ENCODE results near the gene TUBGCP6.
"Not testable (repeated sequence)": the region's sequence is repeated elsewhere in the genome, so short reads cannot be mapped to it uniquely, and the experiment has no call there.

The TUBGCP6 gene

GRCh38 chr22:50179937-50180726 lies 64.7 kb downstream of the TUBGCP6 start:
- DNase-seq, result no peak

- no peak for DNase-seq
Measured at GRCh38 chr22:50178871-50179869, 65.7 kb downstream of the TUBGCP6 start.

DNA sequence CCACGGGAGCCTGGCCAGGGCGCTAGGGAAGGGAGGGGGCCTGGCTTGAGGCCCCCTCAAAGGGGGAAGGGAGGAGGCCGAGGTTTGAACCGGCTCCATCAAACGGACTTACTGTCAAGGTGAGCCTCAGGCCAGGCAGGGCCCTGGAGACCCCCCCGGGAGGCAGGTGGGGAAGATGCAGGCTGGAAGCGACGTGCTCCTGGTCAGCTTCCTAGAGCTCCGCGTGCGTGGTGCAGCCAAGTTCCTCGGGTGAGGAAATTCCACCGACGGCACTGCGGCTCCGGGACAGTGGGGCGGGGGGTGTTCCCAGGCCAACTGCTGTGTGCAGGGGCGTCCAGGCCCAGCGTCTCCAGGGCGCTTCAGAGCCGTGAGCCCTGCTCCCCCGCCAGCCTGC lies 66.4 kb downstream of the TUBGCP6 start:
- DNase-seq, result no peak

- no peak for DNase-seq
Measured at GRCh38 chr22:50177537-50178470, 67.0 kb downstream of the TUBGCP6 start.

GRCh38 chr22:50176850-50177536 lies 67.8 kb downstream of the TUBGCP6 start:
- DNase-seq, result no peak

DNA sequence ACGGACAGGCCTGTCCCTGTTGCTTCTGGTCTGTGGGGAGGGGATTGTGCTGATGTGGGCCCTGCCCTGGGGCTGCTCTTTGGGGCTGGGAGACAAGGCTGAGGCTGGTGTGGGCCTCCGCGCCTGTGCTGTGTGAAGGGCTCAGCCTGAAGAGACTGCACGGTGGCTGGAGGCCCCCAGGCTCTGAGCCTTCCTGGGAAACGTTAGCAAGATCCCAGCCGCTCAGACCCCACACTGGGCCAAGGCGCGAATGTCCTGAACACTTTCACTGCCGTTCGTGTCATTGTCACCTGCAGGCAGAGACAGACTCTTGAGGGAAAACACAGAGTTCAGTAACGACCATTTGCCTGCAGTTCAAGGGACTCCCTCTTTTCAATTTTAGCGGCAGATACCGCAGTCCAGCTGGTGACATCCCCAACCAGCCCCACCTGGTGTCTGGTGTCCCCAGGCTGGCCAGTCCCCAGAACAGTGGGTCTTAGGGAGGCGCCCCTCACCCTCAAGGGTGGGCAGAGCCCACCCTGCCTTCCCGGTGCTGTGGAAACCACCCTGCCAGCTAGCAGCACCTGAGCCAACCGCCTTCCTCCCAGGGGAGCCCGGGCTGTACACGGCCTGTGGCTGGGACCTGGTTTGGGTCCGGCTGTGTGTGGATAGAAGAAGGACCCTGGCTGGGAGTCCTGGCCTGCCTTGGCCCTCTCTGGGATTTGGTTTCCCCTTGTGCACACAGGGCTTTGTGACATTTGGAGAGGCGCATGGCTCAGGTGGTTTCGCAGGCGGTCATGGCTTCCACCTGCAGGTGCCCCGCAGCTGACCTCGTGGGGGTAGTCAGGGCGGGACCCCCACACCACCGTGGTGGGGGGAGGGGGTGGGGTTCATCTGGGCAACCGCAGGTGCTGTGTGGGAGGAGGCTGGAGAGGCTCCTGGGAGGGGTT lies 68.6 kb downstream of the TUBGCP6 start:
- DNase-seq, result no peak

DNA sequence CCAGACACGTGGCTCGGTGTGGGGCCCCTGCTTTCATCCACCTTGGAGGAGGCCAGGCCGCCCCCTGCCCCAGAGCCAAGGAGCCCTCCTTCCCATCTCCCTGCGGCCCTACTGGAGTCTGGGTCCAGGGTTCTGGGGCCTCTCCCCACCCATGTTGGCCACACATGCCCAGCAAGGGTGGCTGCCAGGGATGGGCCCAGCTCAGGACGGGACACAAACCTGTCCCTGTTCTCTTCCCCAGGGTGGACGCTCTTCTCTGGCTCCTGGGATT lies 69.7 kb downstream of the TUBGCP6 start:
- DNase-seq, result no peak

DNA sequence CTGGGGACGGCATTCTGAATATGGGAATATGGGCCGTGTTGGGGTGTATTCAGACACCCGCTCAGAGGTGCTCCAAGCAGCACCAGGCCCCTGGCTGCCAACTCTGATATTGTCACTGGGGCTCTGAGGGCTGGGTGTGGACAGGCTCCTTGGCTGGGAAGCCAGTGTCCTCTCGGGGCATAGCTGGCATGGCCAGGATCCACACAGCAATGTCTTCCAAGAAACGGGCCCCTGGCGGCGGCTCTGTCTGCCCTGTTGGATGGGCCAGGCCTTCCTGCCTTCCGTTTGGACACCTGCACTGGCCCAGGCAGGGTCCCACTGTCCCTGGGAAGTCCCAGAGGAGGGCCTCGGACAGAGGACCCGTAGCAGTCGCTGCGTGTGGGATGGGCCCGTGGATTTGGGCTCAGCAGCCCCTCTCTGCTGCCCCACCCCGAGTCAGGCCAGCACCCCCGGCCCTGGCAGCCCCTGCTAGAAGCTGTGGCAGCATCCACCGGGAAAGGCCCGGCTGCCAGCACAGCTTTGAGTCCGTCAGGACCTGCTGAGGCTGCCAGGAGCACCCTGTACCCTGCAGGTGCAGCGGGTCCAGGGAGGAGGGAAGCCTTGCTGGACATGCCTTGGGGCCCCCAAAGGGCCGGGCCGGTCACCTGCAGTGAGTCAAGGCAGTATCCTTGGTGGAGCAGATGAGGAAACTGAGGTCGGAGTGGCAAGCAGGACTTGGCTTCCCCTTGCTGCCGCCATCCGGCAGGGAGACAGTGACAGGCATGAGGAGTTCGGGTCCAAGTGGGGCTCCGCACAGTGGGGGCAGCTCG lies 70.2 kb downstream of the TUBGCP6 start:
- no peak for DNase-seq

DNA sequence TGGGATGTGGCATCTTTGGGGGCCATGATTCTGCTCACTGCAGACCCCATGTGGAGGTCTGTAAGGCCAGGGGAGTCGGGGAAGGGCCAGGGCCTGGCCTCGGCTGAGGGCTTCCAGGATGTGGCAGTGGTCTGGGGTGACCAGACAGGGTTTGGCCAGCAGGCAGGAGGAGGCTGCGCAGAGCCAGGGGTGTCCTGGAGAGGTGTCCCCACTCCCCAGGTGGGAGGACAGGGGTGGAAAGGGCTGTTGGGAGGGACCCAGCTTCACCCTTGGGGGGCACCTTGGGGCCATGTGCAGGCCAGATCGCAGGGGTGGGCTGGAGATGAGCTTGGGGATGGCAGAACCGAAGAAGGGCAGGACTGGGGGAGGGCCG lies 70.9 kb downstream of the TUBGCP6 start:
- DNase-seq, result no peak

DNA sequence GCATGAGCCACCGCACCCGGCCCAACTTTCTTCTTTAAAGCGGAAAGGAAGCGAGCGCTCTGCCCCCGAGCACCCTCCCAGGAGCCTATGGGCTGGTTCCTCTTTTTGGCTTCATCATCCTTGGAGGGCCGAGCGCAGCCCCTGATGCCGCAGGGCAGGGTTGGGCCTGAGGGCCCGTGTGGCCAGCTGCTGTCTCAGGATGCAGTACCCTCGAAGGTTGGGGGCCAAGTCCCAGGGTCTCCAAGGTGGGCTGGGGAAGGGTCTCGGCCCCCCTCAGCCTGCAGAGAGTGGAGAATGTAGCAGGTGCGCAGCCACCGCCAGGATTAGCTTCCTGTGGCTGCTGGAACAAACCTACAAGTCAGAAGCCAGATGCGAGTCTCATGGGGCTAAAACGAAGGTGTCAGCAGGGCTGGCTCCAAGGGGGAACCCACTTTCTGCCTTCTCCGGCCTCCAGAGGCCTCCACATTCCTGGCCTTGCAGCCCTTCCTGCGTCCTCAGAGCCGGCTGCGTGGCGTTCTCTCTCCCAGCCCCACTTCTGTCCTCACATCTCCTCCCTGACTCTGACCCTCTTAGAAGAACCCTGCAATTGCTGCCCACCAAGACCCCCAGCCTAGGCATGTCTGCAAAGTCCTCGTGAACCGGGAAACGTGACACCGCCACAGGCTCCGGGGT lies 71.4 kb downstream of the TUBGCP6 start:
- no peak for DNase-seq

- no peak for DNase-seq
Measured at GRCh38 chr22:50171965-50172421, 72.8 kb downstream of the TUBGCP6 start.

- DNase-seq, result no peak
Measured at GRCh38 chr22:50171319-50171964, 73.4 kb downstream of the TUBGCP6 start.

GRCh38 chr22:50170453-50171318 lies 74.1 kb downstream of the TUBGCP6 start, which contains the start of gene PANX2:
Gene PANX2, plus strand, starts transcription at chr22:50170731. Its CDS starts 0 bp downstream, at chr22:50170731.
- no peak for DNase-seq

DNA sequence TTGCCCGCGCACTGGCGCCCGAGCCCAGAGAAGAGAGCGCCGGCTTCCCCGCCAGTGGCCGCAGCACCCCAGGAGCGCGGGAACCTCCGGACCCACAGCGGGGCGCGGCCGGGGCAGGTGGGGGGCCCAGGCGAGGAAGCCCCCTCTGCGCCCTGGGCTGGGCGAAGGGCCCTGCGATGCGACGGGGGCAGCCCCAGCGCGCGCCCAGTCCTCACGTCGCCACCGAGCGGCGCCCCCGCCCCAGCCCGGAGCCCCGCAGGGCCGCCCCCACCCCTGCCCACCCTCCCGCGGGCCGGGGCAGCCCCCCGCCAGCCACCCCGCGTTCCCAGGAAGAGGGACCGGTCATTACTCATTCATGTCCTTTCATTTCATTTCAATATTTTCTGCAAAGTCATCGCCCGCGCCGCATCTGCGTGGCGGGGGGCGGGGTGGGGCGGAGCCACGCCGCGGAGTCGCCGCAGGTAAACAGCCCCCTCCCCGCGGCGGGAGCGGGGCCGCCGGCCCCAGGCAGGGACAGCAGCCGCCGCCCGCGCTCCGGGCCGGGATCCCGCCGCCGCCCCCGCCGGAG lies 75.0 kb downstream of the TUBGCP6 start:
- DNase-seq, result no peak

GRCh38 chr22:50169181-50169759 lies 75.6 kb downstream of the TUBGCP6 start:
- no peak for DNase-seq

GRCh38 chr22:50168490-50169180 lies 76.2 kb downstream of the TUBGCP6 start:
- DNase-seq, result not testable (repeated sequence)
